ENCODE data around the gene TLR7. TPM values are rescaled to one million over a fixed set of nuclear protein-coding genes. Genes with fewer than 3 reads are reported as not detected.

Gene TLR7
- total and polyA plus RNA-seq, 10 of the 15 experiments (the other 5 are each of a cell fraction or from before 2014, with no cell fraction given), result 12.0 to 44.4 (median 22.6) TPM

- no peak overlapping the region for H3K4me3 ChIP-seq
- in situ Hi-C loops (cut with MboI) (loop anchor here (25.0 kb wide), 1 partner anchor 835 kb away; no protein-coding TSS in a partner anchor), intact Hi-C loops (cut with micrococcal nuclease; ENCODE audit: unreplicated experiment) (no loop called here)
- WGBS (ENCODE audit: insufficient coverage, insufficient replicate concordance, low lambda C conversion rate, missing lambda C conversion rate), result 69% methylated on average over 10 of the region's 10 CpGs
- no peaks in the 10 kb centered on the region; a peak in 1 of 4 replicates for H3K27me3 ChIP-seq (replicated peaks in 1 of 2; ENCODE audit: control insufficient read depth in 2 of 2, insufficient read depth in 2 of 2, low read length in 1 of 2)
- no peak overlapping the region for H3K4me2 ChIP-seq (ENCODE audit: control insufficient read depth, insufficient read depth)
- H3K79me2 ChIP-seq (ENCODE audit: control insufficient read depth, insufficient read depth, low read length), result no peaks in the 10 kb centered on the region
- CTCF ChIA-PET, result interaction anchor here (1.1 to 2.1 kb wide), 3 partner anchors 15 to 108 kb away, joined by 3 to 5 read pairs (median 5); partner anchors contain the start of gene TLR8
- no peak overlapping the region for H3K9ac ChIP-seq (ENCODE audit: control insufficient read depth, insufficient read depth, low read length)
- H4K20me1 ChIP-seq (ENCODE audit: control insufficient read depth, insufficient read depth), result no peaks in the 10 kb centered on the region
- H3K4me1 ChIP-seq (ENCODE audit: control insufficient read depth, insufficient read depth, low read length), result no peaks in the 10 kb centered on the region
- ATAC-seq (no peak), DNase-seq (ENCODE audit: low read depth, low spot score) (no peak), FAIRE-seq (no peak)
- SMC1A ChIA-PET (ENCODE audit: uncharacterized antibody, unreplicated experiment), result interaction anchor here (1.1 to 1.5 kb wide), 2 partner anchors 23 to 566 kb away, joined by 3 to 4 read pairs; no protein-coding TSS in a partner anchor
- no peak for TF ChIP-seq IKZF1 (conservative IDR thresholded peaks at IDR 0.05)
- TF ChIP-seq LARP7 (IDR thresholded peaks at IDR 0.05), result no peak
- no peak overlapping the region for H3K27ac ChIP-seq (ENCODE audit: control insufficient read depth, insufficient read depth)
- H3K36me3 ChIP-seq (ENCODE audit: control insufficient read depth in 2 of 2, insufficient read depth in 2 of 2, low read length in 1 of 2), result no peaks in the 10 kb centered on the region
- RAD21 ChIA-PET (ENCODE audit: unreplicated experiment), result interaction anchor here (1.0 kb wide), 1 partner anchor 108 kb away, joined by 3 read pairs; no protein-coding TSS in a partner anchor
- BruUV-seq (replicated peaks), result no TSS peak
- H3K9me3 ChIP-seq (replicated peaks; ENCODE audit: control insufficient read depth, insufficient read depth, low read length), result no peaks in the 10 kb centered on the region; the same call in 1 of the 3 replicates
- H2AFZ ChIP-seq (ENCODE audit: control insufficient read depth, low read depth, low read length), result no peak overlapping the region
- POLR2A ChIA-PET, result no interaction called here
Observed at GRCh38 chrX:12921886-12922598, 55.2 kb downstream of the TLR7 start.

- intact Hi-C loops (cut with micrococcal nuclease; ENCODE audit: unreplicated experiment), result no loop called here
Observed at GRCh38 chrX:12922599-12922919, 55.7 kb downstream of the TLR7 start.

More at GRCh38 chrX:12922599-12922919, 55.7 kb downstream of the TLR7 start:
- H3K9me3 ChIP-seq (replicated peaks; ENCODE audit: control insufficient read depth, insufficient read depth, low read length), result no peaks in the 10 kb centered on the region; the same call in 1 of the 3 replicates
- no peaks in the 10 kb centered on the region; a peak in 1 of 4 replicates for H3K27me3 ChIP-seq (replicated peaks in 1 of 2; ENCODE audit: control insufficient read depth in 2 of 2, insufficient read depth in 2 of 2, low read length in 1 of 2)
- no peak overlapping the region for H3K4me2 ChIP-seq (ENCODE audit: control insufficient read depth, insufficient read depth)
- in situ Hi-C loops (cut with MboI), result loop anchor here (25.0 kb wide), 1 partner anchor 835 kb away; no protein-coding TSS in a partner anchor
- ChIA-PET SMC1A (ENCODE audit: uncharacterized antibody, unreplicated experiment) (interaction anchor here (1.1 to 1.5 kb wide), 2 partner anchors 24 to 565 kb away, joined by 3 to 4 read pairs; no protein-coding TSS in a partner anchor), RAD21 (ENCODE audit: unreplicated experiment) (interaction anchor here (1.0 kb wide), 1 partner anchor 108 kb away, joined by 3 read pairs; no protein-coding TSS in a partner anchor), CTCF (interaction anchor here (0.7 to 2.1 kb wide), 4 partner anchors 16 to 108 kb away, joined by 3 to 5 read pairs (median 4); partner anchors contain the start of gene TLR8), POLR2A (no interaction called here)
- no peaks in the 10 kb centered on the region for H3K4me1 ChIP-seq (ENCODE audit: control insufficient read depth, insufficient read depth, low read length)
- ATAC-seq, result no peak
- H3K27ac ChIP-seq (ENCODE audit: control insufficient read depth, insufficient read depth), result no peak overlapping the region
- H3K79me2 ChIP-seq (ENCODE audit: control insufficient read depth, insufficient read depth, low read length), result no peaks in the 10 kb centered on the region
- H3K9ac ChIP-seq (ENCODE audit: control insufficient read depth, insufficient read depth, low read length), result no peak overlapping the region
- no peak for TF ChIP-seq PAX8 (IDR thresholded peaks at IDR 0.05)
- no peak for TF ChIP-seq LARP7 (IDR thresholded peaks at IDR 0.05)
- TF ChIP-seq RELB (IDR thresholded peaks at IDR 0.05; ENCODE audit: low read depth), result no peak
- TF ChIP-seq SMARCA5 (IDR thresholded peaks at IDR 0.05), result no peak
- TF ChIP-seq POLR2AphosphoS5 (IDR thresholded peaks at IDR 0.05; ENCODE audit: low read length), result no peak
- FAIRE-seq, result no peak
- H2AFZ ChIP-seq (ENCODE audit: control insufficient read depth, low read depth, low read length), result no peak overlapping the region
- DNase-seq (ENCODE audit: low read depth, low spot score), result no peak
- H3K36me3 ChIP-seq (ENCODE audit: control insufficient read depth in 2 of 2, insufficient read depth in 2 of 2, low read length in 1 of 2), result no peaks in the 10 kb centered on the region
- BruUV-seq (replicated peaks), result no TSS peak
- H4K20me1 ChIP-seq (ENCODE audit: control insufficient read depth, insufficient read depth), result no peaks in the 10 kb centered on the region
- H3K4me3 ChIP-seq, result no peak overlapping the region

Data from GM12878 (cell line).